ENCODE results near the gene TST. TPM values are rescaled to one million over a fixed set of nuclear protein-coding genes. Genes with fewer than 3 reads are reported as not detected.

TST gene
- polyA plus RNA-seq, 1 donor from 2014 or later, result 5.4 TPM

GRCh38 chr22:37062376-37062675, 43.1 kb upstream of the TST start:
- H3K4me3 ChIP-seq (ENCODE audit: low read length), result no peak overlapping the region
- H3K9ac ChIP-seq (ENCODE audit: low read length), result no peak overlapping the region
- no peaks in the 10 kb centered on the region for H4K20me1 ChIP-seq (ENCODE audit: insufficient read depth)
- H3K9me3 ChIP-seq (ENCODE audit: low read length), result no peaks in the 10 kb centered on the region
- TF ChIP-seq CTCF (IDR thresholded peaks at IDR 0.05; ENCODE audit: poor library complexity, severe bottlenecking) (no peak), EZH2 (IDR thresholded peaks at IDR 0.05; ENCODE audit: borderline replicate concordance, insufficient read depth, low read length, poor library complexity, severe bottlenecking) (no peak)
- no peaks in the 10 kb centered on the region for H3F3A ChIP-seq (ENCODE audit: insufficient read depth, low read length, poor library complexity, severe bottlenecking)
- H3K36me3 ChIP-seq (ENCODE audit: insufficient read depth, low read length), result no peaks in the 10 kb centered on the region
- no peaks in the 10 kb centered on the region for H3K79me2 ChIP-seq (replicated peaks; ENCODE audit: insufficient read depth, low read length)
- no peak overlapping the region for H3K4me2 ChIP-seq (ENCODE audit: low read length)
- H3K27ac ChIP-seq (ENCODE audit: low read length), result no peak overlapping the region
- H3K27me3 ChIP-seq (ENCODE audit: insufficient read depth, low read depth, low read length), result no peaks in the 10 kb centered on the region
- H3K9me2 ChIP-seq (ENCODE audit: insufficient read depth, low read length), result no peaks in the 10 kb centered on the region
- H2AFZ ChIP-seq (ENCODE audit: low read depth, low read length), result no peak overlapping the region

- H3K27ac ChIP-seq (ENCODE audit: low read length), result no peak overlapping the region
- no peaks in the 10 kb centered on the region for H3K36me3 ChIP-seq (ENCODE audit: insufficient read depth, low read length)
- no peaks in the 10 kb centered on the region for H3K9me2 ChIP-seq (ENCODE audit: insufficient read depth, low read length)
- no peak overlapping the region for H3K9ac ChIP-seq (ENCODE audit: low read length)
- no peaks in the 10 kb centered on the region for H3K27me3 ChIP-seq (ENCODE audit: insufficient read depth, low read depth, low read length)
- no peak overlapping the region for H3K4me3 ChIP-seq (ENCODE audit: low read length)
- H3K4me2 ChIP-seq (ENCODE audit: low read length), result no peak overlapping the region
- H3F3A ChIP-seq (ENCODE audit: insufficient read depth, low read length, poor library complexity, severe bottlenecking), result no peaks in the 10 kb centered on the region
- H3K79me2 ChIP-seq (replicated peaks; ENCODE audit: insufficient read depth, low read length), result no peaks in the 10 kb centered on the region
- no peaks in the 10 kb centered on the region for H4K20me1 ChIP-seq (ENCODE audit: insufficient read depth)
- no peak overlapping the region for H2AFZ ChIP-seq (ENCODE audit: low read depth, low read length)
- no peak for TF ChIP-seq MXI1 (conservative IDR thresholded peaks at IDR 0.05; ENCODE audit: poor library complexity, severe bottlenecking)
- H3K9me3 ChIP-seq (ENCODE audit: low read length), result no peaks in the 10 kb centered on the region
Observed at GRCh38 chr22:37061611-37062375, 42.5 kb upstream of the TST start.

GRCh38 chr22:37060801-37061610, 41.8 kb upstream of the TST start:
- H3F3A ChIP-seq (ENCODE audit: insufficient read depth, low read length, poor library complexity, severe bottlenecking), result no peaks in the 10 kb centered on the region
- H3K27me3 ChIP-seq (ENCODE audit: insufficient read depth, low read depth, low read length), result no peaks in the 10 kb centered on the region
- H3K9ac ChIP-seq (ENCODE audit: low read length), result no peak overlapping the region
- H4K20me1 ChIP-seq (ENCODE audit: insufficient read depth), result no peaks in the 10 kb centered on the region
- TF ChIP-seq EP300 (conservative IDR thresholded peaks at IDR 0.05; ENCODE audit: poor library complexity, severe bottlenecking) (no peak), REST (IDR thresholded peaks at IDR 0.05; ENCODE audit: borderline replicate concordance) (no peak), SMC3 (conservative IDR thresholded peaks at IDR 0.05; ENCODE audit: poor library complexity) (no peak), CTCF (IDR thresholded peaks at IDR 0.05; ENCODE audit: poor library complexity, severe bottlenecking) (no peak), POLR2AphosphoS5 (IDR thresholded peaks at IDR 0.05) (no peak), RAD21 (conservative IDR thresholded peaks at IDR 0.05) (no peak), EZH2 (IDR thresholded peaks at IDR 0.05; ENCODE audit: borderline replicate concordance, insufficient read depth, low read length, poor library complexity, severe bottlenecking) (no peak), TAF1 (IDR thresholded peaks at IDR 0.05; ENCODE audit: low read depth) (no peak), MXI1 (conservative IDR thresholded peaks at IDR 0.05; ENCODE audit: poor library complexity, severe bottlenecking) (no peak)
- no peak overlapping the region for H2AFZ ChIP-seq (ENCODE audit: low read depth, low read length)
- no peak overlapping the region for H3K4me3 ChIP-seq (ENCODE audit: low read length)
- no peaks in the 10 kb centered on the region for H3K9me2 ChIP-seq (ENCODE audit: insufficient read depth, low read length)
- no peak overlapping the region for H3K27ac ChIP-seq (ENCODE audit: low read length)
- no peaks in the 10 kb centered on the region for H3K79me2 ChIP-seq (replicated peaks; ENCODE audit: insufficient read depth, low read length)
- H3K9me3 ChIP-seq (ENCODE audit: low read length), result no peaks in the 10 kb centered on the region
- no peak overlapping the region for H3K4me2 ChIP-seq (ENCODE audit: low read length)
- H3K36me3 ChIP-seq (ENCODE audit: insufficient read depth, low read length), result no peaks in the 10 kb centered on the region
